H1 (cell line): Measurements from ENCODE around the gene VSTM4. TPM values are rescaled to one million over a fixed set of nuclear protein-coding genes. Genes with fewer than 3 reads are reported as not detected.

Experiments
- CBX8 ChIP-seq: fragments of 300-800, 300-1000 bp; sonication (generic); IDR thresholded peaks from 2 replicates; pipeline ENCODE4 v1.7.1; 2016; ENCODE audit warnings: low read depth, low read length, borderline replicate concordance
- CHD2 ChIP-seq: IDR thresholded peaks from 2 replicates; pipeline ENCODE4 v1.6.1; 2012; ENCODE audit warnings: low read length, improper control_type of control experiment
- CREB1 ChIP-seq: IDR thresholded peaks from 2 replicates; pipeline ENCODE4 v1.6.1; 2012; ENCODE audit warnings: inconsistent platforms
- CTBP2 ChIP-seq: IDR thresholded peaks from 2 replicates; pipeline ENCODE4 v1.7.0; 2011; ENCODE audit warnings: borderline replicate concordance, mild to moderate bottlenecking, moderate library complexity, mixed read lengths, low read length; ENCODE audit not compliant: insufficient read depth, insufficient read length
- CTCF ChIP-seq, 3 experiments: IDR thresholded peaks; 1 replicate in 2 of 3; 2 replicates in 1 of 3; pipeline versions ENCODE4 v1.5.1 to v1.6.1; 2011; ENCODE audit warnings: low read length in 3 of 3, mild to moderate bottlenecking in 3 of 3, inconsistent platforms in 2 of 3, low read depth in 1 of 3, moderate library complexity in 1 of 3; ENCODE audit not compliant: insufficient read depth in 1 of 3; ENCODE audit errors: control extremely low read depth in 1 of 3
- EGR1 ChIP-seq: IDR thresholded peaks from 2 replicates; pipeline ENCODE4 v1.6.1; 2011; ENCODE audit warnings: low read depth, low read length, borderline replicate concordance
- NRF1 ChIP-seq: IDR thresholded peaks from 2 replicates; pipeline ENCODE4 v1.6.1; 2011; ENCODE audit warnings: mild to moderate bottlenecking, low read depth, low read length, improper control_type of control experiment
- SP1 ChIP-seq: IDR thresholded peaks from 2 replicates; pipeline ENCODE4 v1.6.1; 2011; ENCODE audit warnings: low read depth, low read length
- TAF1 ChIP-seq: IDR thresholded peaks from 2 replicates; pipeline ENCODE4 v1.6.1; 2011; ENCODE audit warnings: mild to moderate bottlenecking, low read depth, low read length
- TAF7 ChIP-seq: optimal IDR thresholded peaks from 2 replicates; pipeline ENCODE3; 2011; ENCODE audit warnings: low read depth, mild to moderate bottlenecking, inconsistent platforms, low read length, moderate library complexity, borderline replicate concordance
- TBP ChIP-seq: IDR thresholded peaks from 2 replicates; pipeline ENCODE4 v1.6.1; 2011; ENCODE audit warnings: low read depth, low read length, improper control_type of control experiment
- TCF12 ChIP-seq: IDR thresholded peaks from 2 replicates; pipeline ENCODE4 v1.6.1; 2011; ENCODE audit warnings: low read depth, mild to moderate bottlenecking, low read length
- polyA plus RNA-seq, 7 experiments: library from polyadenylated mRNA; depleted of rRNA in 3 of 7; stranded (reverse) in 5 of 7; unstranded in 2 of 7; fragments of >200 nt in 5 of 7; fragments of 200-250 nt in 2 of 7; gene quantifications; 1 replicate in 5 of 7; 2 replicates in 1 of 7; 4 replicates in 1 of 7; pipeline versions ENCODE4 v1.2.1 to v1.2.3, GENCODE V29; 2011 to 2013; ENCODE audit warnings: missing spikeins in 2 of 7, mixed read lengths in 2 of 7
- total RNA-seq: library from RNA; stranded (reverse); fragmentation: NEBNext Ultra II Directional; extraction: Animal tissue kit (Norgen Biotek cat#: 25700); gene quantifications from 2 replicates; pipeline ENCODE4 v1.2.1, GENCODE V29; 2021

Gene VSTM4
- total and polyA plus RNA-seq, 2 of the 8 experiments (the other 6 are each of a cell fraction or from before 2014, with no cell fraction given) = 0.48 to 0.73 TPM

- no peak for TF ChIP-seq CHD2
- TF ChIP-seq EGR1 = no peak
- no peak for TF ChIP-seq CREB1
- TF ChIP-seq TAF1 = no peak
- no peak for TF ChIP-seq TBP
- TF ChIP-seq CTBP2 = no peak
- no peak for TF ChIP-seq NRF1
- TF ChIP-seq SP1 = no peak
- TF ChIP-seq CTCF (IDR thresholded peaks at IDR 0.05; ENCODE audit: control extremely low read depth in 1 of 3, insufficient read depth in 1 of 3, low read depth in 1 of 3, low read length in 3 of 3) = peak; percentile 84 to 98 (median 93)
- TF ChIP-seq CBX8 = no peak
- no peak for TF ChIP-seq TAF7
- peak; percentile 79; the same call in 1 of the 2 replicates for TF ChIP-seq TCF12
- TF ChIP-seq, all 59 proteins: peak for 6
Measured at GRCh38 chr10:48981310-48981907, 133.9 kb downstream of the VSTM4 start (continued).
